HG03520 (cell line): Measurements from ENCODE around the gene CAMK4.
A peak's percentile ranks its signal among the peaks of the same experiment; 100 is the strongest.

Experiments used
- ATAC-seq: cut with Tn5 transposase; IDR thresholded peaks from one replicate; pipeline ENCODE4 v1.9.1; 2021; ENCODE audit warnings: mild to moderate bottlenecking, moderate library complexity; ENCODE audit not compliant: unreplicated experiment

Gene CAMK4

GRCh38 chr5:111415053-111415452, 190.9 kb downstream of the CAMK4 start:
- no peak for ATAC-seq

GRCh38 chr5:111422245-111422644, 198.1 kb downstream of the CAMK4 start:
- ATAC-seq, result peak; percentile 53

- no peak for ATAC-seq
Measured at GRCh38 chr5:111422747-111423720, 198.8 kb downstream of the CAMK4 start.

- no peak for ATAC-seq
Measured at GRCh38 chr5:111425205-111425604, 201.0 kb downstream of the CAMK4 start.

- ATAC-seq, result no peak
Measured at GRCh38 chr5:111427762-111428161, 203.6 kb downstream of the CAMK4 start.

GRCh38 chr5:111432883-111433536, 208.8 kb downstream of the CAMK4 start:
- ATAC-seq, result no peak

- ATAC-seq, result no peak
Measured at GRCh38 chr5:111434800-111435199, 210.6 kb downstream of the CAMK4 start.

GRCh38 chr5:111439473-111440075, 215.4 kb downstream of the CAMK4 start:
- ATAC-seq, result no peak

GRCh38 chr5:111447099-111447498, 222.9 kb downstream of the CAMK4 start:
- ATAC-seq, result no peak

- no peak for ATAC-seq
Measured at GRCh38 chr5:111447822-111448221, 223.6 kb downstream of the CAMK4 start.

- ATAC-seq, result no peak
Measured at GRCh38 chr5:111453295-111453694, 229.1 kb downstream of the CAMK4 start.

- ATAC-seq, result no peak
Measured at GRCh38 chr5:111453747-111454146, 229.6 kb downstream of the CAMK4 start.

GRCh38 chr5:111454198-111454622, 230.0 kb downstream of the CAMK4 start:
- no peak for ATAC-seq

- no peak for ATAC-seq
Measured at GRCh38 chr5:111454776-111455175, 230.6 kb downstream of the CAMK4 start.

- ATAC-seq, result no peak
Measured at GRCh38 chr5:111461255-111461671, 237.1 kb downstream of the CAMK4 start.

- no peak for ATAC-seq
Measured at GRCh38 chr5:111461934-111462333, 237.8 kb downstream of the CAMK4 start.

GRCh38 chr5:111463311-111463710, 239.1 kb downstream of the CAMK4 start:
- ATAC-seq, result no peak

GRCh38 chr5:111469293-111469896, 245.2 kb downstream of the CAMK4 start:
- ATAC-seq, result no peak

- no peak for ATAC-seq
Measured at GRCh38 chr5:111469903-111470302, 245.7 kb downstream of the CAMK4 start.

GRCh38 chr5:111472096-111472495, 247.9 kb downstream of the CAMK4 start:
- no peak for ATAC-seq

GRCh38 chr5:111472579-111472978, 248.4 kb downstream of the CAMK4 start:
- ATAC-seq, result no peak
